ENCODE measurements around the gene ACTA2. TPM values are rescaled to one million over a fixed set of nuclear protein-coding genes. Genes with fewer than 3 reads are reported as not detected.

Gene ACTA2
- total RNA-seq, 1 donor from 2014 or later: 126 TPM

- Mint-ChIP-seq H3K36me3 (peaks cover 2% of the 10 kb centered on the region), H3K4me1 (no peaks in the 10 kb centered on the region), H3K9me3 (no peaks in the 10 kb centered on the region), H3K27me3 (ENCODE audit: low read depth) (no peaks in the 10 kb centered on the region), H3K27ac (no peak overlapping the region), H3K4me3 (no peak overlapping the region)
- no peak for TF ChIP-seq CTCF (IDR thresholded peaks at IDR 0.05; ENCODE audit: unreplicated experiment)
- no peak for DNase-seq (ENCODE audit: low spot score in 2 of 2, unreplicated experiment in 2 of 2)
Observed at GRCh38 chr10:88943778-88944177, 8.8 kb downstream of the ACTA2 start.

GRCh38 chr10:88941026-88941425 is 11.5 kb downstream of the ACTA2 start:
- Mint-ChIP-seq H3K36me3 (peaks cover 2% of the 10 kb centered on the region), H3K27me3 (ENCODE audit: low read depth) (no peaks in the 10 kb centered on the region), H3K9me3 (no peaks in the 10 kb centered on the region), H3K4me1 (no peaks in the 10 kb centered on the region), H3K4me3 (no peak overlapping the region), H3K27ac (no peak overlapping the region)
- no peak for DNase-seq (ENCODE audit: low spot score in 2 of 2, unreplicated experiment in 2 of 2)
- no peak for TF ChIP-seq CTCF (IDR thresholded peaks at IDR 0.05; ENCODE audit: unreplicated experiment)

GRCh38 chr10:88938938-88939337 is 13.6 kb downstream of the ACTA2 start:
- H3K27me3 Mint-ChIP-seq (ENCODE audit: low read depth): no peaks in the 10 kb centered on the region
- H3K9me3 Mint-ChIP-seq: no peaks in the 10 kb centered on the region
- H3K4me3 Mint-ChIP-seq: no peak overlapping the region
- peaks cover 2% of the 10 kb centered on the region for H3K36me3 Mint-ChIP-seq
- no peak for TF ChIP-seq CTCF (IDR thresholded peaks at IDR 0.05; ENCODE audit: unreplicated experiment)
- H3K27ac Mint-ChIP-seq: no peak overlapping the region
- no peak for DNase-seq (ENCODE audit: low spot score in 2 of 2, unreplicated experiment in 2 of 2)
- peaks cover 4% of the 10 kb centered on the region for H3K4me1 Mint-ChIP-seq

- no peak for TF ChIP-seq CTCF (IDR thresholded peaks at IDR 0.05; ENCODE audit: unreplicated experiment)
- no peak for DNase-seq (ENCODE audit: low spot score in 2 of 2, unreplicated experiment in 2 of 2)
- no peak overlapping the region for H3K4me3 Mint-ChIP-seq
- no peak overlapping the region for H3K27ac Mint-ChIP-seq
- H3K36me3 Mint-ChIP-seq: peaks cover 2% of the 10 kb centered on the region
- no peaks in the 10 kb centered on the region for H3K9me3 Mint-ChIP-seq
- H3K27me3 Mint-ChIP-seq (ENCODE audit: low read depth): no peaks in the 10 kb centered on the region
- H3K4me1 Mint-ChIP-seq: peaks cover 4% of the 10 kb centered on the region
Observed at GRCh38 chr10:88938039-88938438, 14.5 kb downstream of the ACTA2 start.

- no peak for TF ChIP-seq CTCF (IDR thresholded peaks at IDR 0.05; ENCODE audit: unreplicated experiment)
- H3K4me3 Mint-ChIP-seq: no peak overlapping the region
- no peak for DNase-seq (ENCODE audit: low spot score in 2 of 2, unreplicated experiment in 2 of 2)
- H3K9me3 Mint-ChIP-seq: no peaks in the 10 kb centered on the region
- peaks cover 10% of the 10 kb centered on the region for H3K4me1 Mint-ChIP-seq
- H3K27ac Mint-ChIP-seq: no peak overlapping the region
- H3K27me3 Mint-ChIP-seq (ENCODE audit: low read depth): no peaks in the 10 kb centered on the region
- peaks cover 2% of the 10 kb centered on the region for H3K36me3 Mint-ChIP-seq
Observed at GRCh38 chr10:88936656-88937055, 15.9 kb downstream of the ACTA2 start.

All from mesothelial cell of epicardium (in vitro differentiated cells).